NB4 (cell line): Measurements from ENCODE around the gene TRDMT1.

Experiments
- CTCF ChIP-seq: IDR thresholded peaks from one replicate; pipeline ENCODE4 v1.5.1; 2012; ENCODE audit warnings: low read depth, low read length
- MAX ChIP-seq: IDR thresholded peaks from 2 replicates; pipeline ENCODE4 v1.6.1; 2011; ENCODE audit warnings: low read depth, low read length
- MYC ChIP-seq: IDR thresholded peaks from 2 replicates; pipeline ENCODE4 v1.6.1; 2011; ENCODE audit warnings: low read depth, low read length
- POLR2A ChIP-seq: IDR thresholded peaks from 2 replicates; pipeline ENCODE4 v1.6.1; 2011; ENCODE audit warnings: mild to moderate bottlenecking; ENCODE audit not compliant: insufficient read length; ENCODE audit errors: extremely low read depth

- TF ChIP-seq CTCF (no peak), POLR2A (no peak), MAX (no peak), MYC (no peak)
These were observed 58.3 kb downstream of the TRDMT1 start for GRCh38 chr10:17143055-17143690.
